GM18909 (cell line): ENCODE measurements around the gene ACR.

Experiments used
- ATAC-seq: cut with Tn5 transposase; IDR thresholded peaks from one replicate; pipeline ENCODE4 v1.9.1; 2021; ENCODE audit warnings: mild to moderate bottlenecking; ENCODE audit not compliant: unreplicated experiment, poor library complexity

The ACR gene

DNA sequence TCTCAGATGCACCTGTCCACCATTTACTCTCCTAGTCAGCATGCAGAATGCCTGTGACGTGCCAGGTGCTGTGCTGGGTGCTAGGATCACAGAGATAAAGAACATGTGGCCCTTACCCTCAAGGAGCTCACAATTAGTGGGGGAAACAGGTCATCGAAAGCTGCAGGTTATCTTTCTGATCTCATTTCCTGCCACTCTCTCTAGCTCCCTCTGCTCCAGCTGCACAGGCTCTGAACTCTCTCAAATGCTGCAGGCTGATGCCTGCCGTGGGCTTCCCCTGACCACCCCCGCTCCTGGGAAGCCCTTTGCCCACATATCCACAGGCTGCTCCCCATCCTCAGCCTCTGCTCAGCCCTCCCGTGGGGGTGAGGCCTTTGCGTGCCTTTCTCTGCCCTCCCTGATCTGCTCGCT lies 35.7 kb upstream of the ACR start:
- no peak for ATAC-seq

DNA sequence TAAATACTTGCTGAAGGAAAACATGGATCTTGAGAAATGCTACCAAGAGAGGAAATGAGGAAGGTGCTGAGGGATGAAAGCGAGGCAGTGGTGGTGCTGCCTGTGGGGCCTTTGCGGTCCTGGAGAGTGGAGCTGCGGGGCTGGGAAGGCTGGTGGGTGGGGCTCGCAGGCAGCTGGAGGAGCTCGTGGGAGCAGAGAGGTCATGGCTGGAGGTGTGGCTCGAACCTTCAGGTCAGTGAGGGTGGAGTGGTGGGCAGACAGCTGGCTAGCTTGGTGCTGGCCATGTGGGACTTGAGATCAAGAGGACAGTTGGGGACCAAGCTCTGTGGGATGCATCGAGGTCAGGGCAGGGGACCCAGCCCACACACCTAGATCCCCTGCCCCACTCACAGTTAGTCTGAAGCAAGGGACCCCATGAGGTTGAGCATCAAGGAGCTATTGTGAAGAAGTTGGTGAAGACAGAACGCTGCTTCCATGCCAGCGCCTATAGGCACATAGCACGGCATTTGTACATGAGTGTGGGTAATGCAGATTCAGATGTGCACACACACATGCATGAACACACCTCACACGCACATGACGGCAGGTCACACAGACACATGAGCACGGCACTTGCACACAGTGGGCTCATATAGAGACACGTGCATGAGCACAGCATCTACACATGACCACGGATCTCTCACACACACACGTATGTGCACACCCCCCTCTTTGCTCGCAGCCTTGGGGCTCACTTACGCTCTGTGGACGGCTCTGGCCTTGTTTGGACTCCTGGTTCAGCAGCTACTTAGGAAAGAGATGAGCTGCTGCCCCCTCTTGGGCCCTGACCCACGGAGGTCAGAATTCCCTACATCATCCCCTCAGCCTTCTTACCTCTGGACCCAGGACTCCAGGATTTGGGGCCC lies 34.9 kb upstream of the ACR start:
- ATAC-seq, result no peak

DNA sequence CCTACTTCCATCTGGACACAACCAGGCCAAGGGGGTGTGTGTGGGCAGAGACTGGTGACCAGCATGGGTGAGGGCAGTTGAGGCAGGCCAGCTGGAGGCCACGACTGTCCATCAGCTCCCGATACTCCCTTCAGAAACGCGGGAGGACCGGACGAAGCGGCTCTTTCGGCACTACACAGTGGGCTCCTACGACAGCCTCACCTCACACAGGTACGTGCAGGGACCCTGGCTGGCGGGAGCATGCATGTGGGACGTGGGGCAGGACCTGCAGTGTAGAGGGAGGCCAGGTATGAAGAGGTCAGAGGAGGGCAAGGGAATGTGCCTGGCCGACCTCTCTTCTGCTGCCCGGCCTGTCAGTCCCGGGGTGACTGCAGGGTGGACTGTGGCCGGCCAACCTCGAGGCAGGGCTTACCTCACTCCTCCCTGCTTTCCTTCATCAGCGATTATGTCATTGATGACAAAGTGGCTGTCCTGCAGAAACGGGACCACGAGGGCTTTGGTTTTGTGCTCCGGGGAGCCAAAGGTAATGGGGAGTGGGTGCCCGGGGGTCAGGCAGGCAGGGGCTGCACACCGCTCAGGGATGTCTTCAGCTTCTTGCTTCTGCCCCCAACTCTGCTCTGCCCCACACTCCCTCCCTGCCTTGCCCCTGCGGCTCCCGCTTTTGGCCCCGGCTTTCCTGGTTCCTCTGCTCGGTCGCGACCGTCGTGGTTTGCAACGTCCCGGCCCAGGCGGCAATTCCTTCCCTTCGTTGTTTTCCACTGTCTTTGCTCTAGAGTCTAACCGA lies 34.1 kb upstream of the ACR start:
- ATAC-seq, result no peak

DNA sequence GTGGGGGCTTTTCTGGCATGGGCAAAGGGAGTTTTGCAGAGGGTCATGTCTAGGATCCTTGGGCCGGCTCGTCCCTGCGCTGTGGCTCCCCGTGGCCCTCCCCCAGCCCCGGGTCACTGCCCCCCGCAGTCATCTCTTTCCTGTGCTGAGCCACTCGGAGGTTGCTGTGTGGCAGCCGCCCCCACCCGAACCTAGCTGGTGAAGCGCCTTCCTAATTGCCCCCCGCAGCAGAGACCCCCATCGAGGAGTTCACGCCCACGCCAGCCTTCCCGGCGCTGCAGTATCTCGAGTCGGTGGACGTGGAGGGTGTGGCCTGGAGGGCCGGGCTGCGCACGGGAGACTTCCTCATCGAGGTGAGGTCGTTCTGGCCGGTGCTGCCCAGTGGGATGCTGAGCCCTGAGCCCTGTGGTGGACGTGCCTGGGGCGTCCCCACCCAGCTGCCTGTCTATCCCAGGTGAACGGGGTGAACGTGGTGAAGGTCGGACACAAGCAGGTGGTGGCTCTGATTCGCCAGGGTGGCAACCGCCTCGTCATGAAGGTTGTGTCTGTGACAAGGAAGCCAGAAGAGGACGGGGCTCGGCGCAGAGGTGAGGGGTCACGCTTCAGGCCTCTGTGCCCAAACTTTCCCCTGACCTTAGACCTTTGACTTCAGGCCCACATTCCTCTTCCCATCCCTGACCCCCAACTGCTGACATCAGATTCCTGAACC lies 33.3 kb upstream of the ACR start:
- no peak for ATAC-seq

DNA sequence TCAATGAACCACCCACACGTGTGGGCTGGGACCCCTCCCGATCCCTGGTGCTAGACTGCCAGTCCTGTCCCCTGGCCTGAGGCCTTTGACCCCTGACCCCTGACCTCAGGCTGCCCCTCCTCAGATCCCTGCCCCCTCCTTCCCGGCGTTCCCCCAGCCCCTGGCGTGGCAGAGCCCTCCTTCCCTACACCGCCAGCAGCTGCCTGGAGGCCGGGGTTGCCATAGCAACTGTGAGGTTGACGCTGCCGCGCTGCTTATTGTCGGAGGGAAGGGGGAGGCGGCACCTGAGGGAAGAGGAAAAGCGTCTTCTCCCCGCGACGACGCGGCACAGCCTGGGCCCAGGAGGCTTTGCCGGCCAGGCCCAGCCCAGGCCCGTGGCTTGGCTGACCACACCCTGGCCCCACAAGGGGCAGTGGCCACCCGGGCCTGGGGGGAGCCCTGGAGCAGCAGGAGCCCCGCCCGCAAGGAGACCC lies 32.7 kb upstream of the ACR start:
- no peak for ATAC-seq

DNA sequence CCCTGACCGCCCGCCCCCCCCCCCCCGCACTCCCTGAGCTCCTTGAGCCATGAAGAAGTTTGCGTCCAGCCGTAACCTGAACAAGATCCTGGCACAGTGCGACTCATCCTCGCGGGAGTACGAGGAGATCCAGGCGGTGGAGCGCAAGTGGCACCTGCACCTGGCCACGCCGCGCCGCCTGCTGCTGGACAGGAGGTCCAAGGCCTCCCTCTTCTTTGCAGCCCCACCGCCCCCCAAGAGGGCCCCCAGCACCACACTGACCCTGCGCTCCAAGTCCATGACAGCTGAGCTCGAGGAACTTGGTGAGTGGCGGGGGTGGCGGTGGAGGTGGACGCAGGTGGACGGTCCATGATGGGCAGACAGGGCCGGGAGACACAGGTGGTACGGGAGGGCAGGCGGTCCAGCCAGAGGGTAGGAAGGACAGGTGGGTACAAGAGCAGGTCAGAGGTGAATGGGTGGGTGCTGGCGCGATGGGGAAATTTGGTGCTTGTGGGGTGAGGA lies 32.1 kb upstream of the ACR start:
- ATAC-seq, result no peak

DNA sequence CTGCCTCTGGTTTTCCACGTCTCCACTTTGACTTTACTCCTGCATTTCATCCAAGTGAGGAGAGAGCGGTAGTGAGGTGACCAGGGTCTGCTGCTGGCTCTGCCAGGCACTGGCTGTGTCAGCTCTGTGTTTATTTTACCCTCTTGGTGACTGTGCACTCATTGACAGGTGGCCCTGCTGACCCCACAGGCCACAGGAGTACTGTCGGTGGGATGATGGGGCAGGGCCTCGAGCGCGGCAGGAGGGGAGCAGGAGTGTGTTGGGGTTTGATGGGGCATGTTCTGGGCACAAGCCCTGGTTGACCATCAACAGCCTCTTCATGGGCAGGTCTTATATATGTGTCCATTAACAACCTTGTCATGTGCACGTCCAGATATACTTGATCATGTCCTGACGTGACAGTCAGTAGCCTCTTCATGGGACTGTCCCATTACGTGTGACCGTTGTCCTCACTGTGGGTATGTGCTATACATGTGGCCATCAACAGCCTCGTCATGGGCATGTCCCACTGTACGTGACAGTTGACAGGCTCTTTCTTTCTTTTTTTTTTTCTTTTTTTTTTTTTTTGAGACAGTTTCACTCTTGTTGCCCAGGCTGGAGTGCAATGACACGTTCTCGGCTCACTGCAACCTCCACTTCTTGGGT lies 31.4 kb upstream of the ACR start:
- no peak for ATAC-seq

DNA sequence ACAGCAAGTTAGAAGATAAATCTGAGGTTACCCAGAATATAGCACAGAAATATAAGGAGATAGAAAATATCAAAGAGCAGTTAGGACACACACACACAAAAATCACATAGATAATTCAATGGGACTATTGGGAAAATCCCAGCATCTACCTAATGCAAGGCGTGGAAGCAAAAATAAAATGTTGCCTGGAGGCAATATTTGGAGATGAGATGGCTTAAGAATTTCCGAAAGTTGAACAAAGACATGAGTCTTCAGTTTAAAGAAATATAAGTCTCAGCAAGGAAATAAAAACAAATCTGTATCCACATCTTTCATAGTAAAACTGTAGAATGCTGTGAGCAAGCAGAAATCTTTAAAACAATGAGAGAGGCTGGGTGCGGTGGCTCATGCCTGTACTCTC lies 29.5 kb upstream of the ACR start:
- ATAC-seq, result no peak

DNA sequence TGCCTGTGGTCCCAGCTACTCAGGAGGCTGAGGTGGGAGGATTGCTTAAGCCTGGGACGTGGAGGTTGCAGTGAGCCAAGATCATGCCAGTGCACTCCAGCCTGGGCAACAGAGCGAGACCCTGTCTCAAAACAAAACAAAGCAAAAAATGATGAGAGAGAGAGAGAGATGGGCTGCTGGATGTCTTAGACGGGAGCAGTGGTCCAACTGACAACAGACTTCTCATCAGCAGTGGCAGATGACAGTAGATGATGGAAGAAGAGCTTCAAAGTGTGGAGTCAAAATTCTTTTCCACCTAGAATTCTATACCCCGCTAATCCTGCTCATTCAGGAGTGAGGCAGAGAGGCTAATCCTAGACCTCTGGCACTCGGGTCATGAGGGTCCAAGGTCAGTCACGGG lies 29.0 kb upstream of the ACR start:
- ATAC-seq, result no peak

DNA sequence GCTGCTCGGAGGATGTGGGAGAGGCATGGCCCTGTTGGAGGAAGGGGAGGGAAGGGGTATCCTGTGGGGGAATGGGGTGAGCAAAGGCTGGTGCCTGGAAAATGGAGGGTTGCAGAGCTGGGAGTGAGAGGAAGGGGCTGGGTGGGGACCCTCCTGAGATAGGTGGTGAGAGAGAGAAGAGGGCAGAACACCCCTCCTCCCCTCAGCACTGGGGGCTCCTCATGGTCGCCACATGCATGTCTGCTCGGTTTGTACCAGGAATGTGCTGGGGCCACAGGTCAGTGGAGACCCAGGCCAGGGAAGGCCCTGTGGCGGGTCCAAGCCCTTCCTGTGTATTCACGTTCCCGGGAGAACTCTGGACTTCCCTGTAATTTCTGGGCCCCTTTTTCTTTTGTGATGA lies 27.8 kb upstream of the ACR start:
- no peak for ATAC-seq

DNA sequence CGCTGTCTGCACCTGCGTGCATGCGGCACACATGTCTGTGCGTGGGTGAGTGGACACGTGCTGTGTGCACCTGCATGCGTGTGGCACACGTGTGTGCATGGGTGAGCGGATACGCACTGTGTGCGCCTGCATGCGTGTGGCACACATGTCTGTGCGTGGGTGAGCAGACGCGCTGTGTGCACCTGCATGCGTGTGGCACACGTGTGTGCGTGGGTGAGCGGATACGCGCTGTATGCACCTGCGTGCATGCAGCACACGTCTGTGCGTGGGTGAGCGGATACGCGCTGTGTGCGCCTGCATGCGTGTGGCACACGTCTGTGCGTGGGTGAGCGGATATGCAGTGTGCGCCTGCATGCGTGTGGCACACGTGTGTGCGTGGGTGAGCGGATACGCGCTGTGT lies 27.1 kb upstream of the ACR start:
- ATAC-seq, result no peak

DNA sequence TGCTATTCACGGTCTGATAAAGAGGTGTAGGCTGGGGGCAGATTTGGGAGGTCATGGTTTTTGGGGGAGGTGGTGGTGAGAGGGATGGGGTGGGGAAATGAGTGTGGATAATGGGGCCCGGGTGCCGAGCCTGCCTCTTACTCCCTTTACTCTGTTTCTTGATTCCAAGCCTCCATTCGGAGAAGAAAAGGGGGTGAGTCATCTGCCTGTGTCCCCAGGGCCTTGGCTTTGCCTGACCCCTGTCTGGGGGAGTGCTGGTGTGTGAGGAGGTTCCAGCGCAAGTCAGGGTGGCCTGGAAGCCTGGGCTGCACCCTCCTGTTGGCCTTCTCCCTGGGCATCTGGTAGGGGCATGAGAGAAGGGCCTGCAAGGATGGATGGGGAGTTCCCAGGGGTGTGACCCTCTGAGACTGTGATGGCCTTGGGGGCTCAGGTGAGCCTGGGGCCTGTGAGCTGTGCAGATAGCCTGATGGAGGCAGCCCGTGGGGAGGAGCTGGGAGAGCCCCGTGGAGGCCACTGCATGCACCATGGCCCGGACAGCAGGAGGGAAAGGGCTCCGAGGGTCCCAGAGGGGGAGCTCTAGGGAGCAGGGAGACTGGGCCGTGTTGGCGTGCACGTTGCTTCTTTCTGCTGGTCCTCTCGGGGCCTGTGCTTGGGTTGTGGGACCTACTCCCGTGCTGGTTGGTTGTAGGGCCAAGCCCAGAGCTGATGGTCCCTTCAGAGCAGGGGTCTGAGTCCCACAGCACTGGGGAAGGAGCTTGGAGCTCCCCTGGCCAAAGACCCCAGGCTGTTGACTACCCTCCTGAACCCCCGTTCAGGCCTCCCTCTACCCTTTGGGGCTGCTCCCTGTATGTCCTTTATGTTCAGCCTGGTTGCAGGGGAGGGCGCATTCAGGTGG lies 26.3 kb upstream of the ACR start:
- no peak for ATAC-seq

DNA sequence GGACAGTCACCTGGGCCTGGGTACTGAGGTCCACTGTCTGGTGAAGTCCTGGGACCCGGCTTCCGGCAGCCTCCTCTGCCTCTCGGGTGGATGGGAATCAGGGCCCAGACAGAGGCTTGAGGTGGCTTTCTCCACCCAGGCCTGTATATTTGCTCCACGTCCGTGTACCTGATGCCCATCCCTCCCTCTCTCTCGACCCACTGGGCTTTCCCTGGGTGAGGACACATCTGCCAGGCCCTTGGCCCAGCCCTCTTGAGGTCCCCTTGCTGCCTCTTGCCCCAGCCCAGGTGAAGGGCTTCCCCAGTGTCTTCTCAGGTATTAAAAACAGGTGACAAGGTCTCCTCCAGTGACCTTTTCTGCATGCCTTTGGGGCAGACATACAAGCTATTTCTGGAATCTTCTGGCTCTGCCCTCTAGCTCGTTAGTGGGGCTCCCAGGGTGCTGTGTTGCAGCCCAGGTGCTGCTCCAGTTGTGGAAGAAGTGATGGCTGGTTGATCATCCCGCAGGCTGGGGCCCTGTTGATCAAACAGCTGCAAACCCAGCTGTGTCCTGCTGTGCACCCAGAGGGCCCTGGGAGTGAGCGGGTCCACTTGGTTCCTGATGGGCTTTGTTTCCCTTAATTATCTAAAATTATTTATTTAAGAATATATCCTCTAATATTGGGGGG lies 25.5 kb upstream of the ACR start:
- ATAC-seq, result no peak

DNA sequence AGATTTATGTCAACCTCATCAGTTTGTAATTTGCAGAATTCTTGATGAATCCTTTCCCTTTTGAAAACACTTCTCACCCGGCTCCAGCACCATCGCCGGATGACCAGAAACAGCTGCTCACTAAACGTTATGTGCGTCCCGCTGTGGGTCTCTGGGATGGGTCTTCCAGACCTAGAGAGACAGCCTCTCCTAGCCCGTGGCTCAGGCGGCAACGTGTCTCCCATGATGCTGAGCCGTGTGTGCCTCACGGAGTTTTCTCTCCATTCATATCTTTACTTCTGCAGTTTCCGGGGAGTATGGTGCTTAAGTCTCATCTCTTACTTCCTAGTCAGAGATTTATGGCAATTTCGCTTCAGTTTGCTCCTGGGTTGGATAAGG lies 25.0 kb upstream of the ACR start:
- ATAC-seq, result no peak

DNA sequence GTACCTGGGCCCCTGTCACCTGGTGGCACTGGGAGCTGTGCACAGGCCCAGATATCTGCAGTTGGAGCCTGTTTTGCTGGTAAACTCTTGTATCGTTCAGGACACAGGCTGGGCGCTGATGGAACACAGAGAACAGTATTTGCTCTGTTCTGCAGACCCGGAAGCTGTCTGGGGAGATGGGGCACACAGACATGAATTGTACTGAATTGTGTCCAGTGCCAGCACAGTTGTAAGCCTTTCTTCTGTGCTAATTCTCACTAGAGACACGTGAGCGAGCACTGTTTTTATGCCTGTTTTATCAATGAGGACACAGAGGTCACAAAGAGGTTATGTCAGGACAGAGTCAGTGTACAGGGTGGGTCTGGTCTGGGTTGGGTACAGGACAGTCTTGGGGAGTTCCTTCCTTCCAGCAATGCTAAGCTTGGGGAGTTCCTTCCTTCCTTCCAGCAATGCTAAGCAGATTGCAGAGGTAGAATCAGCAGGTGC lies 24.4 kb upstream of the ACR start:
- ATAC-seq, result no peak

DNA sequence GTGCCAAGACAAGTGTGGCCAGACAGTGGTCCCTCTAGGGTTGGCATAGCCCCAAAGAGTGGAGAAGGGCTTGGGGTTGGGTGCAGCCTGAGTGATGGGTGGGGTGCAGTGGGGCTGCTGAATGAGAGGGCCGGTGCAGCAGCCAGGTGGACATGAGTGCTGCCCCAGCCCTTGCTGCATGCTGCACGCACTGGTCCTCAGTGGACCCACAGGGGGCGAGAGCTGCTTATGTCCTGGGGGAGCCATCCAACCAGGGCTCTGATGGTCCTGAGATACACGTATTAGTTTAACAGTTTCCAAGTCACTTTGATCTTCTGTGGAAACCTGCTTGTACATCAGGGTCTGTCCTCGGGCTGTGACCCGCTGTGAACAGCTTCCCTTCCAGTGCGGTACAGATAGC lies 23.9 kb upstream of the ACR start:
- no peak for ATAC-seq

DNA sequence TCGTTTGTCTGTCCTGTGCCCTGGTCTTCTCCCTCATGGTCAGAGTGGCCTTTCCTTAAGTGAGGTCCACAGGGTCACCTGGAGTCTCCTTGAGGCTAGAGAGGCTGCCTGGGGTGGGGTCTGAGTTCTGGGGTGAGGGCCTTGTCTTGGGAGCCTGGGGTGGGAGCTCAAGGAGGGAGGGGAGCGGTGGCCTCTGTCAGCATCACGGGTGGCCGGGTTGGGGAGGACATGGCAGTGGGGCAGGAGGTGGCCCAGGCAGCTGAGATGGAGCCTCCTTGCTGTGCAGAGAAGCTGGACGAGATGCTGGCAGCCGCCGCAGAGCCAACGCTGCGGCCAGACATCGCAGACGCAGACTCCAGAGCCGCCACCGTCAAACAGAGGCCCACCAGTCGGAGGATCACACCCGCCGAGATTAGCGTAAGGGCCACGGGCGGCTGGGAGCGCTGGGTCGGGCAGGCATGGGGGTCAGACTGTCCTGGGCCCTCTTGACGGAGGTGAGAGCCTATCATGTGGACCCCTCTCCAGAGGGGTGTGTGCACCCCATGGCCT lies 23.3 kb upstream of the ACR start:
- ATAC-seq, result no peak

DNA sequence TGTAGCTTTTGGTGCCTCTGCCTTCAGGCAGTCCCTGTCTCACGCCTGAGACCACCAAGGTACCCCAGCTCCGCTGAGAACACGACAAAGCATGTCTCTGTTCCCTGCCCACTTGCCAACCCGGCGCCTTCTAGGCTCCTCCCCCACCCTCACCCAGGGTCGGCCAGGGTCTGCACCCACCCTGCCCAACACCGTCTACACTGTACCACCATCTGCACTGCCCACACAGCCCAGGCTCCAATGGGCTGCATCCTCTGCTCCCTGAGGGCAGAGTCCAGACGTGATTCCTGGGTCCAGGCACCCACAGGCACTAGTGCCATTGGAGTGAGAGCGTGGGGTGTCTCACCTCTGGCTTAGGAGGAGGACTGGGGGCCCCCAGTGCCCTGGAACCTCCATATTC lies 22.8 kb upstream of the ACR start:
- ATAC-seq, result no peak
